Measurements from ENCODE around the gene XPNPEP2.

Gene XPNPEP2

GRCh38 chrX:129738466-129739308 is at the start of gene XPNPEP2:
Gene XPNPEP2, plus strand, starts transcription at chrX:129738979. Its CDS starts 235 bp downstream, at chrX:129739214.
- no peak for DNase-seq

GRCh38 chrX:129689796-129690195 is 49.0 kb upstream of the XPNPEP2 start:
- DNase-seq = no peak

- DNase-seq = no peak
These were observed 48.3 kb upstream of the XPNPEP2 start for GRCh38 chrX:129690435-129690834.

- no peak for DNase-seq
These were observed 45.4 kb upstream of the XPNPEP2 start for GRCh38 chrX:129693354-129693753.

GRCh38 chrX:129694805-129695204 is 44.0 kb upstream of the XPNPEP2 start:
- no peak for DNase-seq

GRCh38 chrX:129695535-129695934 is 43.2 kb upstream of the XPNPEP2 start:
- DNase-seq = no peak

- no peak for DNase-seq
These were observed 42.8 kb upstream of the XPNPEP2 start for GRCh38 chrX:129695937-129696336.

- DNase-seq = no peak
These were observed 42.2 kb upstream of the XPNPEP2 start for GRCh38 chrX:129696463-129697155.

GRCh38 chrX:129697204-129697829 is 41.5 kb upstream of the XPNPEP2 start:
- no peak for DNase-seq

GRCh38 chrX:129698150-129698549 is 40.6 kb upstream of the XPNPEP2 start:
- no peak for DNase-seq

- DNase-seq = no peak
These were observed 38.2 kb upstream of the XPNPEP2 start for GRCh38 chrX:129700536-129700935.

GRCh38 chrX:129701624-129702069 is 37.1 kb upstream of the XPNPEP2 start:
- DNase-seq = peak in 41 of 58 donors; percentile 1 to 70 (median 21)

- DNase-seq = no peak
These were observed 34.3 kb upstream of the XPNPEP2 start for GRCh38 chrX:129704491-129704890.

GRCh38 chrX:129705377-129705925 is 33.3 kb upstream of the XPNPEP2 start:
- DNase-seq = no peak

GRCh38 chrX:129705988-129706387 is 32.8 kb upstream of the XPNPEP2 start:
- no peak for DNase-seq

GRCh38 chrX:129706400-129707072 is 32.2 kb upstream of the XPNPEP2 start:
- DNase-seq = peak in 56 of 58 donors; percentile 2 to 91 (median 58)

- DNase-seq = no peak
These were observed 24.2 kb upstream of the XPNPEP2 start for GRCh38 chrX:129714581-129714980.

- DNase-seq = no peak
These were observed 22.3 kb upstream of the XPNPEP2 start for GRCh38 chrX:129716507-129716906.

GRCh38 chrX:129717892-129718291 is 20.9 kb upstream of the XPNPEP2 start:
- peak in 22 of 58 donors; percentile 0 to 27 (median 4) for DNase-seq

GRCh38 chrX:129718676-129719075 is 20.1 kb upstream of the XPNPEP2 start:
- DNase-seq = no peak

- no peak for DNase-seq
These were observed 19.5 kb upstream of the XPNPEP2 start for GRCh38 chrX:129719268-129719667.
